AG04450 (cell line): ENCODE results near the gene SYF2. TPM values are rescaled to one million over a fixed set of nuclear protein-coding genes. Genes with fewer than 3 reads are reported as not detected.
A peak's percentile ranks its signal among the peaks of the same experiment; 100 is the strongest.

Experiments
- CTCF ChIA-PET: fragments of 300-600, 350-600 bp; formaldehyde crosslinking; extraction: SDS; loops from one replicate; lab custom pipeline; 2022; ENCODE audit warnings: antibody characterized with exemption, inconsistent platforms; lab: Charles Lee
- POLR2A ChIA-PET: fragments of 350-600 bp; formaldehyde crosslinking; extraction: SDS; loops from one replicate; lab custom pipeline; 2021; ENCODE audit warnings: antibody characterized with exemption, inconsistent platforms; lab: Yijun Ruan, JAX
- DNase-seq: peaks from one replicate; pipeline ENCODE4 v3.0.0-alpha.2; 2011; ENCODE audit warnings: low read depth, low spot score
- H3K27ac ChIP-seq: one replicate; pipeline ENCODE4 v1.5.1; 2012; ENCODE audit warnings: low read depth, low read length, control low read depth
- H3K27me3 ChIP-seq: one replicate; pipeline ENCODE4 v1.6.0; 2012; ENCODE audit warnings: low read length; ENCODE audit not compliant: control insufficient read depth, insufficient read depth
- H3K4me3 ChIP-seq: 2 replicates; pipeline ENCODE4 v1.5.1; 2011; ENCODE audit warnings: mild to moderate bottlenecking, low read depth, low read length, control low read depth
- H3K9me3 ChIP-seq: 2 replicates; pipeline ENCODE4 v1.5.1; 2012; ENCODE audit warnings: low read length; ENCODE audit not compliant: control insufficient read depth, insufficient read depth
- polyA plus RNA-seq: library from polyadenylated mRNA; depleted of rRNA; stranded (reverse); fragments of >200 nt; gene quantifications from 2 replicates; pipeline ENCODE4 v1.2.3, GENCODE V29; 2011
- TF ChIP-seq, protein P1 (sequence below): IDR thresholded peaks from 2 replicates; pipeline ENCODE4 v1.5.1; 2011; ENCODE audit warnings: low read depth, low read length, control low read depth, inconsistent platforms

The SYF2 gene
- polyA plus RNA-seq, 1 experiment, result 48.3 TPM

DNA sequence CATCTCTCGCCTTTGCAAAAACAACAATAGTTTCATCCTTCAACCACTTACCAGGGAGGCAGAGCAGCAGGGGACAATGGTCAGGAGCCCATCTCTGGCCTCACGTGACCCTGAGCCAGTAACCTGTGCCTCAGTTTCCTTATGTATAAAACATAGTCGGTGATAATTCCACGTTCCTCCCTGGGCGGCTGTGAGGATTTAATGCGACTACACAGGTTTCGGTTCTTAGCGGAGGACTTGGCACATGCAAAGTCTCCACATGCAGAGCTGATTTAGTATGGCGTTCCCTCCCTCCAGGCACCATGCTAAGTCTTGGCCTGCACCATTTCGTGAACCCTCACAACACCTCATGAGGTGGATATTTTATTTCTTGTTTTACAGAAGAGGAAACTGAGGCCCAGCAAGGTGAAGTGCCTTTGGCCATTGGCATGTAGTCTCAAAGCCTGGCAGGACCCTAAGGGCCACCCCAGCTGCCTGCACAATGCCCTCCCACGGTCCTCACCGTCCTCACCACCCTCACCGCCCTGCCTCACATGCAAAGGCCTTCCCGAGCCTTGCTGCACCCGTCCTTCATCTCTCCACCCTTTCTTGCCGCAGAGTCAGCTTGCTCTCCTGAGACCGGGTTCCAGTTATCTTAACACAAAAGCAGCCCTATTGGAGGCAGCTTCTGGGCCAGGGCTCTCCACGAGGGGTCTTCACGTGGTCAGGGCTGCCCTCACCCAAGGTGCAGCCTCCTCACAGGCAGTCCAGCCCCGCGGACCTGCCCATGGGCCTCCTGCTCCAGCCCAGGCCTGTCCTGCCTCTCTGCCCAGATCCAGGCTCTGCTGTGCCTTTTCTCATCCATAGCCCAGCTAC lies 48.9 kb downstream of the SYF2 start:
- CTCF ChIA-PET, result interaction anchor here (1.1 kb wide), 1 partner anchor 22 kb away, joined by 3 read pairs; no protein-coding TSS in a partner anchor

DNA sequence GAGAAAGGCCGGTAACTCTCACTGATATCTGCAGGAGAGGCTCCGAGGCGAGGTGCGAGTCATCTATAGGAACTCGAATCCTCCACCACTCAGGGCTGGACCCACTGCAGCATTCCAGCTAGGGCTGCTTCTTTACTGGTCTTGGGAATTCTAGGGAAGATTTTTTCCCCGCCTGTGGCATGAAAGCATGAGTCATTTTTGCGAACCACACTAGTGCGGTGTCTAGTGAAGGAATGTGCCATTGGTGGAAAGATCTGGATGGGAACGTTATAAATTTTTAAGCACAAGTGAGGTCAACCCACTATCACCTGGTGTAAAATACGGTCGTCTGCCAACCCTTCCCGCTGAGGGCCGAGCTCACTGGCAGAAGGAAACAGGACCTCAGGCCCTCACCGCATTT lies 49.7 kb downstream of the SYF2 start:
- CTCF ChIA-PET, result interaction anchor here (1.1 kb wide), 1 partner anchor 23 kb away, joined by 3 read pairs; no protein-coding TSS in a partner anchor

More for the DNA sequence above, 48.9 kb downstream of the SYF2 start:
- POLR2A ChIA-PET, result no interaction called here
- TF ChIP-seq, protein P1, sequence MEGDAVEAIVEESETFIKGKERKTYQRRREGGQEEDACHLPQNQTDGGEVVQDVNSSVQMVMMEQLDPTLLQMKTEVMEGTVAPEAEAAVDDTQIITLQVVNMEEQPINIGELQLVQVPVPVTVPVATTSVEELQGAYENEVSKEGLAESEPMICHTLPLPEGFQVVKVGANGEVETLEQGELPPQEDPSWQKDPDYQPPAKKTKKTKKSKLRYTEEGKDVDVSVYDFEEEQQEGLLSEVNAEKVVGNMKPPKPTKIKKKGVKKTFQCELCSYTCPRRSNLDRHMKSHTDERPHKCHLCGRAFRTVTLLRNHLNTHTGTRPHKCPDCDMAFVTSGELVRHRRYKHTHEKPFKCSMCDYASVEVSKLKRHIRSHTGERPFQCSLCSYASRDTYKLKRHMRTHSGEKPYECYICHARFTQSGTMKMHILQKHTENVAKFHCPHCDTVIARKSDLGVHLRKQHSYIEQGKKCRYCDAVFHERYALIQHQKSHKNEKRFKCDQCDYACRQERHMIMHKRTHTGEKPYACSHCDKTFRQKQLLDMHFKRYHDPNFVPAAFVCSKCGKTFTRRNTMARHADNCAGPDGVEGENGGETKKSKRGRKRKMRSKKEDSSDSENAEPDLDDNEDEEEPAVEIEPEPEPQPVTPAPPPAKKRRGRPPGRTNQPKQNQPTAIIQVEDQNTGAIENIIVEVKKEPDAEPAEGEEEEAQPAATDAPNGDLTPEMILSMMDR, result no peak
- no peak overlapping the region for H3K27ac ChIP-seq
- peaks cover 18% of the 10 kb centered on the region for H3K27me3 ChIP-seq
- DNase-seq, result no peak
- H3K9me3 ChIP-seq, result no peaks in the 10 kb centered on the region
- H3K4me3 ChIP-seq, result no peak overlapping the region

DNA sequence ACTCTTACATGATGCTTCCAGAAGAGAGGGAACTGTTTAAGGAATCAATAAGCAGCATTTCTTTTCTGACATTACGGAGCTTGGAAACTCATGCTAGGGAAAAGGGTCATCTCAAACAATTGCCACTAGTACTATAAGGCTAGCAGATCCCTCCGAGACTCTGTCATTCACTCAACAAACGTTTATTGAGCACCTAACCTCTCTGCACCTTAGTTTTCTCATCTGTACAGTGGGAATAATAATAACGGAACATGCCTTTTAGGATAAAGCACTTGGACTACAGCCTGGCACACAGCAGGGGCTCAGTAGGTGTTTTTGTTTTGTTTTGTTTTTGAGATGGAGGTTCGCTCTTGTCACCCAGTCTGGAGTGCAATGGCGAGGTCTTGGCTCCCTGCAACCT lies 51.3 kb downstream of the SYF2 start:
- Histone ChIP-seq H3K9me3 (no peaks in the 10 kb centered on the region), H3K4me3 (no peak overlapping the region), H3K27ac (no peak overlapping the region), H3K27me3 (peaks cover 12% of the 10 kb centered on the region)
- CTCF ChIA-PET, result no interaction called here
- no peak for DNase-seq
- TF ChIP-seq, protein P1, result no peak
- POLR2A ChIA-PET, result no interaction called here

More for the DNA sequence above, 49.7 kb downstream of the SYF2 start:
- POLR2A ChIA-PET, result no interaction called here
- Histone ChIP-seq H3K4me3 (no peak overlapping the region), H3K27me3 (peaks cover 18% of the 10 kb centered on the region), H3K27ac (no peak overlapping the region), H3K9me3 (no peaks in the 10 kb centered on the region)
- TF ChIP-seq, protein P1, result no peak
- peak; percentile 4 for DNase-seq

DNA sequence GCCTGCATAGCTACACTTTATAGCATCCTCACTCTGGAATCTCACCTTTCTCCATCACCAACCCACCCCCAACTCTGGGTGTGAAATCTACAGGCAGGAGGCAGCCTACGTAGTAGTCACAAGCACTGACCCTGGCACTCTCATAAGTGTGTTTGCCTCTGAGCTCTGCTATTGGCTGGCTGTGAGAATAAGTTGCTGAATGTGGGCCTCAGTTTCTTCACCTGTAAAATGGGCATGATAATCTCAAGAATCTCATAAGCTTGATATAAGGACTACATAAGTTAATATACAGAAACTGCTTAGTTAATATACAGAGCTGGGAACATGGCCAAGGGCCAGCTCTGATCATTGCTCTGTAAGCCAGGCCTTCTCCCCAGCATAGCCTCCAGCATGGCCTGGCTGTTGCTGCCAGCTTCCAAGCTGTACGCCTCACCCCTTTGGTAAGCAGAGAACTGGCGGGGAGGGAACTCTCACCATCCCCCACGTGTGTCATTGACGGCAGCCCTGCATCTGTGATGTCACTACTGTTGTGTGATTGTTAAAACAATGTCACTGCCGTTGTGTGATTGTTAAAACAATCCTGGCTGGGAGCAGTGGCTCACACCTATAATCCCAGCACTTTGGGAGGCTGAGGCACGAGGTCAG lies 53.3 kb downstream of the SYF2 start:
- Histone ChIP-seq H3K9me3 (no peaks in the 10 kb centered on the region), H3K27ac (no peak overlapping the region), H3K4me3 (no peak overlapping the region), H3K27me3 (peaks cover 4% of the 10 kb centered on the region)
- TF ChIP-seq, protein P1, result no peak
- DNase-seq, result no peak
- CTCF ChIA-PET, result interaction anchor here (1.1 to 1.4 kb wide), 2 partner anchors 25 kb away, joined by 3 to 10 read pairs; no protein-coding TSS in a partner anchor
- POLR2A ChIA-PET, result no interaction called here
